Suppressor macrophage treated with lipopolysaccharide for 1 hour (primary cell): ENCODE data around the gene ZNF615.
"Not testable (repeated sequence)": the region's sequence is repeated elsewhere in the genome, so short reads cannot be mapped to it uniquely, and the experiment has no call there.

Source experiments
- DNase-seq, 3 donors: peaks; one replicate each; pipeline ENCODE4 v3.0.0-alpha.2; 2020 to 2022

The ZNF615 gene

DNA sequence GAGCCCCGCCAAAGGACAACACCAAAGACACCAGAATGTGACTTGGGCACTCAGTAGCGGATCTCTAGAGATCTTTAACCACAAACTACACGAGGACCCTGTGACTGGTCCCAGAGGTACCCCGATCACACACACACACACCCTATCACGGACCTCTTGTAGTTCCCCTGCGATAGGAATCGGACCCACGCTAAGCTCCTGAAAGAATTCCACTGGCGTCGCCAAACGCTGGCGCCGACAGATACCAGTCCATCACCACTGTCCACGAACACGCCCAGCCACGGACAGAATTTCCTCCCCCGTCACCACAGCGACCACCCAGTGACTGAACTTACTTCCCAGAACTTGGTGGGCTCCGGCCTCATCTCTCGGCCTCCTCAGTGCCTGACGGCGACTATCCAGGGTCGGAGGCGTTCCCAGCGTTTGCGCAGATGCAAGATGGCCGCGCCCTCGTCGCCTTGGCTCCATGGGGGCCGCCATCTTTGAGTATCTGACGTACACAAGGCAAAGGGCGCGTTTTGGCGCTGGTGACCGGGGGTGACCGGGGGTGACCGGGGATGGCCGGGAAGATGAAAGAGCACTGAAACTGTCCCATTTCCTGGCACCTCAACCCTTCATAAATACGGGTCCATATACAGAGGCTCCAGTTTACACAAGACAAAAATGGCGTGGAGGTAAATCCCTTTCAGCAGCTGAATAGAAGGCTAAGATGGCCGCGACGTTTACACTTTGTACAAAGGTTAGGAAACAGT lies at the start of gene ZNF615:
Gene ZNF615, minus strand, starts transcription at position 406 of the 752 bp plus-strand sequence. CDS start 4,500 bp downstream, outside the sequence.
- peak; percentile 93 to 95 (median 95) for DNase-seq

DNA sequence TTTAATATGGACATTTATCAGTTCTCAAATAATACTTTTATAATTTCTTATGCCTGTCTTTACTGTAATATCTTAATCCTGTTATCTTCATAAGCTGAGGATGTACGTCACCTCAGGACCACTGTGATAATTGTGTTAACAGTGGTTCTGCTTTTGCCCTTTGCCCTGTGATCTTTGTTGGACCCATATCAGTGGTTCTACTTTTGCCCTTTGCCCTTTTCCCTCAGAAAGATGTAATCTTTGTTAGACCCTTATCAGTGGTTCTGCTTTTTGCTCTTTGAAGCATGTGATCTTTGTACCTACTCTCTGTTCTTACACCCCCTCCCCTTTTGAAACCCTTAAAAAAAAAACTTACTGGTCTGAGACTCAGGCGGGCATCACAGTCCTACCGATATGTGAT lies 48.5 kb upstream of the ZNF615 start:
- not testable (repeated sequence) for DNase-seq

DNA sequence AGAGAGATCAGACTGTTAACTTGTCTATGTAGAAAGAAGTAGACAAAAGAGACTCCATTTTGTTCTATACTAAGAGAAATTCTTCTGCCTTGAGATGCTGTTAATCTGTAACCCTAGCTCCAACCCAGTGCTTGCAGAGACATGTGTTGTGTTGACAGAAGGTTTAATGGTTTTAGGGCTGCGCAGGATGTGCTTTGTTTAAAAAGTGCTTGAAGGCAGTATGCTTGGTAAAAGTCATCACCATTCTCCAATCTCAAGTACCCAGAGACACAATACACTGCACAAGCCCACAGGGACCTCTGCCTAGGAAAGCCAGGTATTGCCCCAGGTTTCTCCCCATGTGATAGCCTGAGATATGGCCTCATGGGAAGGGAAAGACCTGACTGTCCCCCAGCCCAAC lies 43.7 kb upstream of the ZNF615 start:
- DNase-seq, result not testable (repeated sequence)

DNA sequence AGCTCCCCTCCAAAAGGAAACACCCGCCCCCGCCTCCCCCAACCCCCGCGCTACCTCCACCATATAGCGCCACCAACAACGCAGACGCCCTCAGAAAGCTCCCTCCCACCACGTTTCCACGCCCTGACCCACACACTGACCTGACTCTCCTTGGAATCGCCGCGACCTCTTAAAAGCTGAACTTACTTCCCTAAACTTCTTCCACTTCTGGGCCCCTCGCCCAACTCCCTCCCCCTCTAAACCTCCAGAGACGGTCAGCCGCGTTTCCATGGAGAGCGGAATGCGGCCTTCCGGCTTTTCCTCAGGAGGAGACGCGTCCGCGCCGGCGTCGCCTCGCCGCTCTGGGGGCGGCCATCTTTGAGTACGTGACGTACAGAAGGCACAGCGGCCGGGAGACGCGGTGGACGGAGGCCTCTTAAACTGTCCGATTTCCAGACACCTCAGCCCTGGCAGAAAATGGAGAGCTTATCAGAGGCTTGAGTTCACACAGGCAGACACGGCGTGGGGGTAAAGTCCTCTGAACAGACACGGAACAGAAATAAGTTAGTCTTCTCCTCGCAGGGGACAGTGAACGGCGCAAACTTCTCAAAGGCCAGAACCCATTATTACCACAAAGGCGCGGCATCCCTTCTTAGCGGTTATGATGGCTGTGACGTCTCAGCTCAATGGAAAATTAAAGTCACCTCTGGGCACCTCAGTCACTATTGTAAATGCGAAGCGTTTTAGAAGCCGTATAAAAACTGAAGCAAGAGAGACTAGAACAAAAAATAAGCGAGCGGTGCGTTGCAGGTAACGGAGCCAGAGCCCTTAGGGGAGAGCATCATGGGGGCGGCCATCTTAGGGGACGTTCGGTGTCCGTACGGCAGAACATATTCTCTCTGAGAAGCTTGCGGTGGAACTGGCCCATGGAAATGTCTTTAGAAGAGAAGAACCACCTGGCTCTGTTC lies 40.8 kb upstream of the ZNF615 start, which contains the start of gene ZNF432:
Gene ZNF432, minus strand, starts transcription at position 284 of the 947 bp plus-strand sequence. CDS start 1,970 bp downstream, outside the sequence.
- DNase-seq, result peak; percentile 96 to 98 (median 97)

DNA sequence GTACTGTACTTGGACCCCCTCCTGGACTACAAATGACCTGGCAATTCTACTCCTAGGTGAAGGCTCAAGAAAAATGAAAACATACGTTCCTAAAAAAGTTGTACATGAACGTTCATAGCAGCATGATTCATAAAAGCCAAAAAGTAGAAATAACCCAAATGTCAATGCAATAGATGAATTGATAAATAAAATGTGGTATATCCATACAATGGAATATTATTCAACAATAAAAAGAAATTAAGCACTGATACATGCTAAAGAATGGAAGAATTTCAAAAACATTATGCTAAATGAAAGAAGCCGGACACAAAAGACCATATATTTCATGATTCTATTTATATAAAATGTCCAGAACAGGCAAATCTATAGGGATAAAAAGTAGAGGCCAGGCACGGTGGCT lies 31.2 kb upstream of the ZNF615 start:
- no peak for DNase-seq

DNA sequence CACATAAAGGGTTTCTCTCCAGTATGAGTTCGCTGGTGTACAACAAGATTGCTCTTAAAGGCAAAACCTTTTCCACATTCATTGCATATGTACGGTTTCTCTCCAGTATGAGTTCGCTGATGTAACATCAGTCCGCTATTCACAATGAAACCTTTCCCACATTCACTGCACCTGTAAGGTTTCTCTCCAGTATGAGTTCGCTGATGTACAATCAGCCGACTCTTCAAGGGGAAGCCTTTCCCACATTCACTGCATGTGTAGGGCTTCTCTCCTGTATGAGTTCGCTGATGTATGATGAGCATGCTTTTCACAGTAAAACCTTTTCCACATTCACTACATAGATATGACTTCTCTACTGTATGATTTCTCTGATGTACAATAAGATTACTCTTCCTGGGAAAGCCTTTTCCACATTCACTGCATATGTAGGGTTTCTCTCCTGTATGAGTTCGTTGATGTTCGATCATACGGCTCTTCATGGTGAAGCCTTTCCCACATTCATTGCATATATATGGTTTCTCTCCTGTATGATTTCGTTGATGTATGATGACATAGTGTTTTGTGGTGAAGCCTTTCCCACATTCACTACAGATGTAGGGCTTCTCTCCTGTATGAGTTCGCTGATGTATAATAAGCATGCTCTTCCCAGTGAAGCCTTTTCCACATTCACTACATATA lies 26.2 kb upstream of the ZNF615 start:
- no peak for DNase-seq

DNA sequence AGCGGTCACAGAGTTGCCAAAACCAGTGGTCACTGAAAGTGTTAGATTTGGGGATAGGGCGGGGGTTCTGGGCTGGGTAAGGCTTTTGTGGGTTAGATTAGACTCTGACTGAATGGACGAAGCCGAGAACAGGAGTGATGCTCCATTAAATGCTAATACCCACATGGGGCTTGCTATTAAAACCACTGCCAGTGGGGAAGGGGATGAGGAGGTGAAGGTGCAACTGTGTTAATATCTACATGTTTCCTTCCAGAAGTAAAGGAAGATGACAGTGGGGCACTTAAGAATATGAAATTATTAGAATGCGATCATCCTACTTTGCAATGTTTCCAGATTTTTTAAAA lies 20.7 kb upstream of the ZNF615 start:
- DNase-seq, result no peak

DNA sequence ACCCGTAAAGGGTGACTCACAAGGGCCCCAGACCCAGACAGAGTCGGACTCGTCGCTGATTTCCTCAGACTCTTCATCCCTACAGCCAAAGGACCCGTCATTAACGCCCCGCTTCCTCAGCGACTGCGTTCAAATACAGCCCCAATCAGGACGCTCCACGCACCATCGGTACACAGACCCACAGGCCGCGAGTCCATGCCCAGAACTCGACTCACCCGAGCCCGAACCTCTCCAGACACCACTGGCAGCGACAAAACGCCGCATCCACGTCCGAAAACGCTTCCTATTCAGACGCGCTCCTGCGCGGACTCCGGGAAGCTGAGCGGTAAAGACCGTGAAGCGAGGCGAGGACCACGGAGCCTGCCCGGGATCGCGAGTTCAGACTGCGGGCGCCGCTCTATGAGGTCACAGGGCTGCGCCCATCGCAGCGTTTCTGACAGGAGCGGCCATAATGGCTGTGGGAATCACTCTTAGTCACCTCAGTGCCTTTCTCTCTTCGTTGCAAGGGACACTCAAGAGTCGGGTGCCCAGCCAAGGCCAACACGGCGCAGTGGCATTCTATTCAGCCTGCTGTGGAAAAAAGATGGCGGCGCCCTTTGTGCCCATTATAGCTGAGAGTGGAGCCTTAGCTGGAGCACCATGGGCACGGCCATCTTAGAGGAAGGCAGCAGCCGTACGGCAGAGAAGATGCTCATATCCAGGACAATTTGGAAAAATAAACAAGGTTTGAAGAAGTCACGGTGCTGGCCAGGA lies 20.2 kb upstream of the ZNF615 start, which contains the start of gene ZNF614:
Gene ZNF614, minus strand, starts transcription at position 353 of the 753 bp plus-strand sequence. CDS start 2,634 bp downstream, outside the sequence.
- peak; percentile 89 to 94 (median 93) for DNase-seq

DNA sequence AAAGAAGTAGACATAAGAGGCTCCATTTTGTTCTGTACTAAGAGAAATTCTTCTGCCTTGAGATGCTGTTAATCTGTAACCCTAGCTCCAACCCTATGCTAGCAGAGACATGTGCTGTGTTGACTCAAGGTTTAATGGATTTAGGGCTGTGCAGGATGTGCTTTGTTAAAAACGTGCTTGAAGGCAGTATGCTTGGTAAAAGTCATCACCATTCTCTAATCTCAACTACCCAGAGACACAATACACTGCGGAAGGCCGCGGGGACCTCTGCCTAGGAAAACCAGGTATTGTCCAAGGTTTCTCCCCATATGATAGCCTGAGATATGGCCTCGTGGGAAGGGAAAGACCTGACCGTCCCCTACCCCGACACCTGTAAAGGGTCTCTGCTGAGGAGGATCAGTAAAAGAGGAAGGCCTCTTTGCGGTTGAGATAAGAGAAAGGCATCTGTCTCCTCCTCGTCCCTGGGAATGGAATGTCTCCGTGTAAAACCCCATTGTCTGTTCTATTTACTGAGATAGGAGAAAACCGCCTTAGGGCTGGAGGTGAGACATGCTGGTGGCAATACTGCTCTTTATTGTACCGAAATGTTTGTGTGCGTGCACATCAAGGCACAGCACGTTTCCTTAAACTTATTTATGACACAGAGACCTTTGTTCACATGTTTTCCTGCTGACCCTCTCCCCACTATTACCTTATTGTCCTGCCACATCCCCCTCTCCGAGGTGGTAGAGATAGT lies 18.4 kb upstream of the ZNF615 start:
- not testable (repeated sequence) for DNase-seq

DNA sequence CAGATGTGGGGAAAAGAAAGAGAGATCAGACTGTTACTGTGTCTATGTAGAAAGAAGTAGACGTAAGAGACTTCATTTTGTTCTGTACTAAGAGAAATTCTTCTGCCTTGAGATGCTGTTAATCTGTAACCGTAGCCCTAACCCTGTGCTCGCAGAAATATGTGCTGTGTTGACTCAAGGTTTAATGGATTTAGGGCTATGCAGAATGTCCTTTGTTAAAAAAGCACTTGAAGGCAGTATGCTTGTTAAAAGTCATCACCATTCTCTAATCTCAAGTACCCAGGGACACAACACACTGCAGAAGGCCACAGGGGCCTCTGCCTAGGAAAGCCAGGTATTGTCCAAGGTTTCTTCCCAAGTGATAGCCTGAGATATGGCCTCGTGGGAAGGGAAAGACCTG lies 16.5 kb upstream of the ZNF615 start:
- not testable (repeated sequence) for DNase-seq

DNA sequence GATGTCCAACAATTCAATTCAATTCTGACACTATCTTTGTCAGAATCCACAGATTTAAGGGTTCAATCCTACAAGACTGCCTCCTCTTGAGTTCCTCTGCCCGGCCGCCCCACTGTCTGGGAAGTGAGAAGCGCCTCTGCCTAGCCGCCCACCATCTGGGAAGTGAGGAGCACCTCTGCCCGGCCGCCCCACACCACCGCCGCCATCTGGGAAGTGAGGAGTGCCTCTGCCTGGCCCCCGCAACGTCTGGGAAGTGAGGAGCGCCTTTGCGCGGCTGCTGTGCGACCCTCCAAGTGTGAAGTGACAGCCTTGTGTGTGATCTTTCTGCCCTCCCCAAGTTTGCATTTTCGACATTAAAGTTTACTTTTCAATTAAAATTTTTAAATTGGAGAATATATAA lies 14.2 kb upstream of the ZNF615 start:
- no peak for DNase-seq

DNA sequence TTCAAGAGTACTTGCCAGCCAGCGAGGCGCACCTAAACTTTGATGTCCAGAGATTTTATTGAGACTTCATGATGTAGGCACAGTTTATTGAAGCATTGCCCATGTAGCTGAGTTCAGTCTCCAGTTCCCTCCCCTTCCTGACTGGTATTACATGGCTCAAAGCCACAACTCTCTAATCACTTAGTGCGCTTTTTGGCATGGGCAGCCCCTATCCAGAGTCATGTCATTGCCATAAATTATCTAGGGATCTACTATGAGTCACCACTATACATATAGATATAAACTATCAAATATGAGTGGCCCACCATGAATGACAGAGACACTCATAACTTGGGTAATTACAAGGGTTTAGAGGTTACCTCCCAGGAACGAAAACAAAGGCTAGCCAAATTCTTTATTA lies 12.5 kb upstream of the ZNF615 start:
- DNase-seq, result no peak

DNA sequence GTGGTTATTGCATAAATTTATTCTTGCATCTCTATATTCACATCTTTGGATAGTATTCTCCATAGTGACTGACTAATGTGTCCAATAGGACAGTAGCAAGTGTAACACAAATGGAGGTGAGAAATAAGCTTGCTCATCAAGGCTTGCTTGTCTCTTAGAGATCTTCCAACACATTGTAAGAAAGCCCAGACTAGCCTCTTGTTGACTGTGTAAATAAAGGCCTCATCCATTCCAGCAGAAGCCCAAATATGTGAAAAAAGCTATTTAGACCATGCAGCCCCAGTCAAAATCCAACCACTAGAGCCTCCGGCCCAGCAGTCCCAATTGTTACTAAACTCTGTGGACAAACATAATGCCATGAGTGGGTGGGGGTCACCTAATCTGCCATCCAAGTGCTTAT lies 2.7 kb upstream of the ZNF615 start:
- no peak for DNase-seq

DNA sequence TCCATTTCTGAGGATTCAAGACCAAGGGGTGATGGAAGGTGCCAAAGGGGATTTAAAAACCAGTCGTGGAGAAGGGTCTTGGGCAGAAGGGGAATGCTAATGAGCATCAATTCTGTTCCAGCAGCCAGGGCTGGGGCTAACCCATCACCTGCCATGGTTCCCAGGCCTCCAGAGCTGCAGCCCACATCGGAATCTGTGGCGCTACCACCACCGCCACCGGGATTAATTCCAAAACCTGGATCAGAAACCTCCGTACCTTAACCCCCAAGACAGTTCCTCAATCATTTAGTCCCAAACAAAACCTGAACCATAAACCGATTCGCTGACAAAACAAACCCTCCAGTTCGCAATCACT lies 583 bp downstream of the ZNF615 start:
- DNase-seq, result peak in 1 of 3 donors; percentile 2

DNA sequence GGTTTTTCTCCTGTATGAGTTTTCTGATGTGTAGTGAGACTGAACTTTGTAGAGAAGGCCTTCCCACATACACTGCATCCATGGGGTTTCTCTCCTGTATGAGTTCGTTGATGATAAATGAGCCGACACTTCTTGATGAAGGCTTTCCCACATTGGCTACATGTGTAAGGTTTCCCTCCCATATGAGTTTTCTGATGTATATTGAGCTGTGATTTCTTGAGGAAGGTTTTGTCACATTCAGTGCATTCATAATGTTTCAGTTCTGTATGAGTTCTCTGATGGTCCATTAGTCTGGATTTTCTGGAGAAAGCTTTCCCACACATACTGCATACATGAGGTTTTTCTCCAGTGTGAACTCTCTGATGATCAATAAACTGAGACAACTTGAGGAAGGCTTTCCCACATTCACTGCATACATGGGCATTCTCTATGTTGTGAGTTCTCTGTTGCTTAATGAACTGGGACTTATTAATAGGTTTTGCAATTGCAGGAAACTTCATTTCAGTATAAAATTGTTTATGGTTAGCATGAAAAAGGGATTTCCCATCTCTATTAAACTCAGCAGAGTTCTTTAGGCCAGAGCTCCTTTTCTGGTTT lies 13.9 kb downstream of the ZNF615 start:
- DNase-seq, result no peak

DNA sequence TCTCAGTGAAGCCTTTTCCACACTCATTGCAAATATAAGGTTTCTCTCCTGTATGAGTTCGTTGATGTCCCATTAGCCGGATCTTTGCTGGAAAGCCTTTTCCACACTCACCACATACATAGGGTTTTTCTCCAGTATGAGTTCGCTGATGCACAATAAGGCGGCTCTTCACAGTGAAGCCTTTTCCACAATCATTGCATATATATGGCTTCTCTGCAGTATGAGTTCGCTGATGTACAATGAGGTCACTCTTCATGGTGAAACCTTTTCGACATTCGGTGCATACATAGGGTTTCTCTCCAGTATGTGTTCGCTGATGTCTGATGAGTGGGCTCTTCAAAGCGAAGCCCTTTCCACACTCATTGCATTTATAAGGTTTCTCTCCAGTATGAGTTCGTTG lies 14.6 kb downstream of the ZNF615 start:
- DNase-seq, result no peak

DNA sequence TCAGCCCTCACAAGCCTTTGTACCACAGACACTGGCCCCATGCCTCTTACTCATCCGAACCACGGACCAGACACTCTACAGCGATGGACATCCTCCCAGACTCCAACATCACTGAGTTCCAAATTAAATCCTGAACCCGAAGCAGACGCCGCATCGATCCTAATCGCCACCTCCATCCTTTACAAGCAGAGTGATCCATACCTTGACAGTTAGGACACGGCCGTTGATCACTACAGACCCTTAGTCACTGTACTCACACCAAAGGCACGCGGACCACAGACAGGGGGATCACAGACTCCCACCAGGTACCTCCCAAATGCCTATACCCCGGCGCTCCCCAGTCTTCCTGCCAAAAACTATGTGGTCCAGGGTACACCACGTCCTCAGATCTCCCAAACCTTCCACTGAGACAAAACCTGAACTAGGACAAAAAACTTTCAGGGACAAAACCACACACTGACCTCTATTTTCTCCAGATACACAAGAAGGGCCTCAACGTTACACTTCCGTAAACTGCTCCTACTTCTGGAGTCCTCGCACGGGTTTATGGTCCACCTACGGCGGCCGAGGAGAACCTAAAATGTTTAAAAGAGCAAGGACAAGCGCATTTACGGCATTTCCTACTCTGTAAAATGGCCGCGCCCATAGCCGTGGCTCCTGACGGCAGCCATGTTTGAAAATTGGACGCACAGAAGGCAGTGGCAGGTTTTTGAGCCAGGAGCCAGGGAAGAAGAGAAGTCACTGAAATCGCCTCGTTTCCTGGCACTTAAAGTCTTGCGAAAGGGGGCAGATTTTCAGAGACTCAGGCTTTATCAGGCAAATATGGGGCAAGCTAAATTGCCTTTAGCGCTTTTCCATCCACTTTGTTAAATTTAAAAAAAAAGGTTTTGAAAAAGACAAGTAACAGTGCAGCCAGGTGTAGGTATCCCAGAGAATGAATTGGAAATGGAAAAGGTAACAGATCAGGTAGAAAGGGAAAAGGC lies 21.4 kb downstream of the ZNF615 start, which contains the start of gene ZNF350:
Gene ZNF350, minus strand, starts transcription at position 532 of the 983 bp plus-strand sequence. CDS start 12,480 bp downstream, outside the sequence.
- DNase-seq, result peak; percentile 95 to 98 (median 97)

DNA sequence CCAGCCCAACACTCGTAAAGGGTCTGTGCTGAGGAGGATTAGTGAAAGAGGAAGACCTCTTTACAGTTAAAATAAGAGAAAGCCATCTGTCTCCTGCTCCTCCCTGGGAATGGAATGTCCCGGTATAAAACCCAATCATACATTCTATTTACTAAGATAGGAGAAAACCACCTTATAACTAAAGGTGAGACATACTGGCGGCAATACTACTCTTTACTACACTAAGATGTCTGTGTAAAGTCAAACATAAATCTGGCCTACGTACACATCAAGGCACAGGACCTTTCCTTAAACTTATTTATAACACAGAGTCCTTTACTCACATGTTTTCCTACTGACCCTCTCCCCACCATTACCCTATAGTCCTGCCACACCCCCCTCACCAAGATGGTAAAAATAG lies 24.6 kb downstream of the ZNF615 start:
- DNase-seq, result no peak

DNA sequence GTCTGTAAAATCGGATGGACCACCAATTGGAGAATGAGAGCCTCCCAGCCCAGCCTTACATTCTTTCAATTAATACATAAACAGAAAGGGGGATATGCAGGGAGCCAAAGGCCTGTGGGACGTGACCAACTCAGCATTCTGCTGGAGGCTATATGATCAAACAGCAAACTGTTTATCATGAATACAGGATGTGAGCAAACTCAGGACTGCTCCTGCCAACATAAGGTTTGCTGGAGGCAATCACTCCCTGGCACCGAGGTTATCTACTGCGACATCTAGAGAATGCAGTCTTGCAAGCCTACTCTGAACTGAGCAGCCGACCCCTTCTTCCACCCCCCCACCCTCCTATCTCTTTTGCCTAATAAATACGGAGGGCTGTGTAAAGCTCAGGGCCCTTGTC lies 27.1 kb downstream of the ZNF615 start:
- not testable (repeated sequence) for DNase-seq
